EL (cell line): ENCODE measurements around the gene PPP5C.
"Not testable (repeated sequence)": the region's sequence is repeated elsewhere in the genome, so short reads cannot be mapped to it uniquely, and the experiment has no call there.

Experiments
- DNase-seq: peaks from one replicate; pipeline ENCODE4 v3.0.0-alpha.2; 2016

The PPP5C gene

GRCh38 chr19:46346821-46347571 is at the start of gene PPP5C:
TSS of gene PPP5C (plus strand) at chr19:46347087. CDS start at chr19:46347097, 10 bp downstream.
- DNase-seq, result peak; percentile 91

GRCh38 chr19:46297700-46298478 is 49.0 kb upstream of the PPP5C start:
- DNase-seq, result no peak

- no peak for DNase-seq
These were observed 48.3 kb upstream of the PPP5C start for GRCh38 chr19:46298479-46299003.

GRCh38 chr19:46299004-46299509 is 47.8 kb upstream of the PPP5C start:
- peak; percentile 82 for DNase-seq

- DNase-seq, result no peak
These were observed 47.2 kb upstream of the PPP5C start for GRCh38 chr19:46299695-46300094.

- no peak for DNase-seq
These were observed 43.6 kb upstream of the PPP5C start for GRCh38 chr19:46303322-46303690.

- no peak for DNase-seq
These were observed 43.0 kb upstream of the PPP5C start for GRCh38 chr19:46303691-46304397.

GRCh38 chr19:46306501-46306900 is 40.4 kb upstream of the PPP5C start:
- no peak for DNase-seq

GRCh38 chr19:46308510-46308909 is 38.4 kb upstream of the PPP5C start:
- no peak for DNase-seq

- DNase-seq, result no peak
These were observed 37.8 kb upstream of the PPP5C start for GRCh38 chr19:46309056-46309455.

- no peak for DNase-seq
These were observed 35.4 kb upstream of the PPP5C start for GRCh38 chr19:46311444-46311843.

- not testable (repeated sequence) for DNase-seq
These were observed 33.1 kb upstream of the PPP5C start for GRCh38 chr19:46313540-46314469.

GRCh38 chr19:46317339-46317738 is 29.5 kb upstream of the PPP5C start:
- no peak for DNase-seq

GRCh38 chr19:46319613-46320012 is 27.3 kb upstream of the PPP5C start:
- no peak for DNase-seq

GRCh38 chr19:46320559-46320958 is 26.3 kb upstream of the PPP5C start:
- no peak for DNase-seq

- DNase-seq, result no peak
These were observed 25.2 kb upstream of the PPP5C start for GRCh38 chr19:46321653-46322052.

- not testable (repeated sequence) for DNase-seq
These were observed 23.7 kb upstream of the PPP5C start for GRCh38 chr19:46323227-46323626.

GRCh38 chr19:46324277-46324676 is 22.6 kb upstream of the PPP5C start:
- DNase-seq, result no peak

GRCh38 chr19:46326608-46327007 is 20.3 kb upstream of the PPP5C start:
- no peak for DNase-seq

- no peak for DNase-seq
These were observed 18.8 kb upstream of the PPP5C start for GRCh38 chr19:46328079-46328478.

GRCh38 chr19:46330319-46330918 is 16.5 kb upstream of the PPP5C start:
- DNase-seq, result no peak

GRCh38 chr19:46337487-46337886 is 9.4 kb upstream of the PPP5C start:
- no peak for DNase-seq
